HCT116 (cell line): Measurements from ENCODE around the gene CDK5R1.

ENCODE experiments used
- EZH2 ChIP-seq: fragments of 200-600 bp; sonication (generic); IDR thresholded peaks from 2 replicates; pipeline ENCODE4 v1.6.1; 2017; ENCODE audit warnings: antibody characterized with exemption, mixed run types
- POLR2AphosphoS5 ChIP-seq: IDR thresholded peaks from 2 replicates; pipeline ENCODE4 v1.6.1; 2011; ENCODE audit warnings: mild to moderate bottlenecking, low read depth, low read length, moderate library complexity

DNA sequence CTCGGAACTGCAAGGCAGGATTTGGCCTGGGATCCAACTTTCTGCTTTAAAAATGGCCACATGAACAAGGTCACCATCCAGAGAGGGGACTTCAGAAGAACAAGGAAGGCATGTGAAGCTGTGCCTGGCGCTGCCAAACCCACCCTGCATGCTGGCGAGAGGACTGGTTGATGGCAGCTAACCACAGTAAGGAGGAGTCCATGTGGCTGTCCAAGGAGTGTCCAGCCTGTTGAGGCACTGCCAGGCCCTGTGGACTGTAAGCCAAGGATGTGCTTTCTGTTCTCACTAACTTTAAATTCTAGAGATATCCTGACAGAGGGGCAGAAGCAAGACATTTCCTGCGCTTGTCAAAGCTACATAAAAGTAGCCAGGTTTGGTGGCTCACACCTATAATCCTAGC is 40.4 kb downstream of the CDK5R1 start:
- TF ChIP-seq POLR2AphosphoS5 (no peak), EZH2 (no peak)
